H1 (cell line): ENCODE data around the gene WNK2. TPM values are rescaled to one million over a fixed set of nuclear protein-coding genes. Genes with fewer than 3 reads are reported as not detected.

Experiments used
- CTCF ChIA-PET: fragments of 300-600 bp; sonication (Branson Sonifier 250); formaldehyde crosslinking; loops from one replicate; lab custom pipeline; 2021; ENCODE audit not compliant: partially characterized antibody; lab: Charles Lee
- POLR2A ChIA-PET: fragments of 300-600 bp; sonication (Branson Sonifier 250); formaldehyde crosslinking; loops from one replicate; lab custom pipeline; 2021; ENCODE audit warnings: inconsistent platforms; ENCODE audit not compliant: partially characterized antibody; lab: Charles Lee
- DNase-seq, 2 experiments: peaks; one replicate each; pipeline versions ENCODE4 v3.0.0 to v3.0.0-alpha.2; 2010 to 2022; ENCODE audit warnings: low spot score in 2 of 2, low read depth in 1 of 2, mixed read lengths in 1 of 2
- FAIRE-seq: peaks from 2 replicates; lab custom pipeline; 2011; peaks lifted over from hg19 to GRCh38; lab: Jason Lieb, UNC
- H2AFZ ChIP-seq: 2 replicates; pipeline ENCODE4 v1.8.1; 2012; ENCODE audit warnings: low read length, inconsistent platforms
- H2AK5ac ChIP-seq: 2 replicates; pipeline ENCODE4 v1.6.1; 2013; ENCODE audit warnings: low read depth, low read length
- H2BK120ac ChIP-seq: replicated peaks from 2 replicates; pipeline ENCODE3; 2013; ENCODE audit warnings: low read depth, low read length, inconsistent platforms
- H2BK12ac ChIP-seq: 2 replicates; pipeline ENCODE4 v1.6.1; 2013; ENCODE audit warnings: low read depth, low read length
- H2BK15ac ChIP-seq: 2 replicates; pipeline ENCODE4 v1.6.1; 2013; ENCODE audit warnings: low read length
- H2BK20ac ChIP-seq: 2 replicates; pipeline ENCODE4 v1.6.1; 2013; ENCODE audit warnings: low read length
- H2BK5ac ChIP-seq: 2 replicates; pipeline ENCODE4 v1.6.1; 2013; ENCODE audit warnings: low read depth, low read length
- H3K14ac ChIP-seq: 2 replicates; pipeline ENCODE4 v1.6.1; 2013; ENCODE audit warnings: inconsistent platforms; ENCODE audit not compliant: insufficient read length
- H3K18ac ChIP-seq: 2 replicates; pipeline ENCODE4 v1.6.1; 2013; ENCODE audit warnings: low read length; ENCODE audit errors: extremely low read depth
- H3K23ac ChIP-seq: 2 replicates; pipeline ENCODE4 v1.6.1; 2013; ENCODE audit warnings: inconsistent platforms; ENCODE audit not compliant: insufficient read length
- H3K23me2 ChIP-seq: 2 replicates; pipeline ENCODE4 v1.6.1; 2013; ENCODE audit warnings: low read depth, low read length
- H3K27ac ChIP-seq: 2 replicates; pipeline ENCODE4 v1.6.1; 2011; ENCODE audit warnings: low read depth, low read length, inconsistent platforms
- H3K27me3 ChIP-seq, 4 experiments: replicated peaks in 1 of 4; 1 replicate in 1 of 4; 2 replicates in 3 of 4; pipeline versions ENCODE4 v1.6.1 to v1.8.1; 2011 to 2013; ENCODE audit warnings: low read length in 3 of 4, mild to moderate bottlenecking in 3 of 4, inconsistent platforms in 2 of 4, mixed read lengths in 2 of 4, moderate library complexity in 1 of 4; ENCODE audit not compliant: control insufficient read depth in 3 of 4, insufficient read depth in 3 of 4; ENCODE audit errors: extremely low read depth in 1 of 4
- H3K36me3 ChIP-seq, 4 experiments: 2 replicates each; pipeline versions ENCODE4 v1.6.1 to v1.8.1; 2011 to 2013; ENCODE audit warnings: mild to moderate bottlenecking in 4 of 4, low read length in 3 of 4, moderate library complexity in 2 of 4, control low read depth in 1 of 4, inconsistent platforms in 1 of 4; ENCODE audit not compliant: insufficient read depth in 4 of 4, control insufficient read depth in 2 of 4
- H3K4ac ChIP-seq: replicated peaks from 2 replicates; pipeline ENCODE3; 2013; ENCODE audit warnings: low read length, low read depth, mixed read lengths, inconsistent platforms; ENCODE audit not compliant: insufficient read length
- H3K4me1 ChIP-seq, 4 experiments: replicated peaks in 1 of 4; 1 replicate in 1 of 4; 2 replicates in 3 of 4; pipeline versions ENCODE4 v1.6.1 to v1.8.1; 2011 to 2013; ENCODE audit warnings: low read length in 3 of 4, inconsistent platforms in 2 of 4, mixed read lengths in 1 of 4; ENCODE audit not compliant: insufficient read depth in 4 of 4, control insufficient read depth in 3 of 4
- H3K4me2 ChIP-seq, 2 experiments: 2 replicates each; pipeline versions ENCODE4 v1.6.1 to v1.8.1; 2011 to 2013; ENCODE audit warnings: low read depth in 2 of 2, low read length in 2 of 2, control low read depth in 1 of 2, inconsistent platforms in 1 of 2, mild to moderate bottlenecking in 1 of 2; ENCODE audit not compliant: insufficient read depth in 1 of 2
- H3K4me3 ChIP-seq, 4 experiments: fragments of 200-600, 300-600 bp in 1 of 4; sonication (generic), shearing (Covaris generic), sonication (Bioruptor Twin) in 1 of 4; 2 replicates each; pipeline versions ENCODE4 v1.5.1 to v1.8.1; 2011 to 2016; ENCODE audit warnings: low read length in 4 of 4, low read depth in 3 of 4, control low read depth in 2 of 4, inconsistent platforms in 2 of 4, mild to moderate bottlenecking in 2 of 4, mixed read lengths in 1 of 4, moderate library complexity in 1 of 4; ENCODE audit not compliant: insufficient read depth in 2 of 4; ENCODE audit errors: extremely low read depth in 1 of 4
- H3K56ac ChIP-seq: replicated peaks from 2 replicates; pipeline ENCODE3; 2013; ENCODE audit warnings: low read depth, mild to moderate bottlenecking, mixed read lengths, low read length, inconsistent platforms; ENCODE audit not compliant: insufficient read length
- H3K79me1 ChIP-seq: 2 replicates; pipeline ENCODE4 v1.6.1; 2013; ENCODE audit warnings: low read depth, low read length, control low read depth
- H3K79me2 ChIP-seq, 2 experiments: 2 replicates each; pipeline versions ENCODE4 v1.6.1 to v1.8.1; 2012 to 2013; ENCODE audit warnings: low read length in 2 of 2, mild to moderate bottlenecking in 2 of 2, inconsistent platforms in 1 of 2; ENCODE audit not compliant: insufficient read depth in 2 of 2, control insufficient read depth in 1 of 2
- H3K9ac ChIP-seq, 4 experiments: replicated peaks in 1 of 4; 1 replicate in 1 of 4; 2 replicates in 3 of 4; pipeline versions ENCODE4 v1.6.1 to v1.8.1; 2011 to 2013; ENCODE audit warnings: low read depth in 3 of 4, low read length in 3 of 4, control low read depth in 2 of 4, mild to moderate bottlenecking in 2 of 4, moderate library complexity in 2 of 4, inconsistent platforms in 1 of 4; ENCODE audit errors: extremely low read depth in 1 of 4
- H3K9me3 ChIP-seq, 2 experiments: 2 replicates each; pipeline versions ENCODE4 v1.6.1 to v1.8.1; 2012 to 2013; ENCODE audit warnings: mild to moderate bottlenecking in 2 of 2, moderate library complexity in 2 of 2, control low read depth in 1 of 2, inconsistent platforms in 1 of 2, low read depth in 1 of 2, low read length in 1 of 2, mixed read lengths in 1 of 2; ENCODE audit not compliant: insufficient read depth in 2 of 2
- H4K20me1 ChIP-seq, 2 experiments: replicated peaks in 1 of 2; 2 replicates each; pipeline versions ENCODE3 to v1.8.1; 2011 to 2013; ENCODE audit warnings: inconsistent platforms in 2 of 2, low read length in 2 of 2, mild to moderate bottlenecking in 1 of 2; ENCODE audit not compliant: insufficient read depth in 2 of 2, control insufficient read depth in 1 of 2
- H4K5ac ChIP-seq: 2 replicates; pipeline ENCODE4 v1.6.1; 2013; ENCODE audit warnings: low read length, low read depth, mixed read lengths, inconsistent platforms; ENCODE audit not compliant: insufficient read length
- H4K8ac ChIP-seq: 2 replicates; pipeline ENCODE4 v1.8.0; 2013; ENCODE audit warnings: mild to moderate bottlenecking, moderate library complexity, low read length, inconsistent platforms; ENCODE audit not compliant: insufficient read depth; ENCODE audit errors: extremely low read depth
- H4K91ac ChIP-seq: replicated peaks from 2 replicates; pipeline ENCODE3; 2013; ENCODE audit warnings: low read length, mixed read lengths, inconsistent platforms; ENCODE audit not compliant: insufficient read length
- CBX5 ChIP-seq: fragments of 300-800, 300-1000 bp; sonication (generic); IDR thresholded peaks from 2 replicates; pipeline ENCODE4 v1.7.1; 2016; ENCODE audit warnings: antibody characterized with exemption, low read length, low read depth
- HDAC2 ChIP-seq, 2 experiments: fragments of 300-600 bp in 1 of 2; sonication (generic) in 1 of 2; IDR thresholded peaks; 2 replicates each; pipeline ENCODE4 v1.6.1; 2011 to 2012; ENCODE audit warnings: low read depth in 2 of 2, low read length in 2 of 2, mild to moderate bottlenecking in 2 of 2, moderate library complexity in 2 of 2, borderline replicate concordance in 1 of 2, inconsistent platforms in 1 of 2
- WGBS, 2 experiments: shearing (Covaris generic) in 1 of 2; methylation state at CpG; one replicate each; pipeline versions ENCODE4 v1.1.6 to v1.1.7; 2013 to 2015; ENCODE audit warnings: low lambda C conversion rate in 2 of 2, mixed read lengths in 2 of 2, inconsistent platforms in 1 of 2, low coverage in 1 of 2, missing lambda C conversion rate in 1 of 2; ENCODE audit not compliant: insufficient replicate concordance in 2 of 2, insufficient coverage in 1 of 2, insufficient read length in 1 of 2; ENCODE audit errors: extremely low coverage in 1 of 2, missing lambda C conversion rate in 1 of 2; 5-methylcytosine and 5-hydroxymethylcytosine counted together
- polyA plus RNA-seq, 7 experiments: library from polyadenylated mRNA; depleted of rRNA in 3 of 7; stranded (reverse) in 5 of 7; unstranded in 2 of 7; fragments of >200 nt in 5 of 7; fragments of 200-250 nt in 2 of 7; gene quantifications; 1 replicate in 5 of 7; 2 replicates in 1 of 7; 4 replicates in 1 of 7; pipeline versions ENCODE4 v1.2.1 to v1.2.3, GENCODE V29; 2011 to 2013; ENCODE audit warnings: missing spikeins in 2 of 7, mixed read lengths in 2 of 7
- total RNA-seq: library from RNA; stranded (reverse); fragmentation: NEBNext Ultra II Directional; extraction: Animal tissue kit (Norgen Biotek cat#: 25700); gene quantifications from 2 replicates; pipeline ENCODE4 v1.2.1, GENCODE V29; 2021

Gene WNK2
- total and polyA plus RNA-seq, 2 of the 8 experiments (the other 6 are each of a cell fraction or from before 2014, with no cell fraction given), result 12.0 to 87.2 TPM

DNA sequence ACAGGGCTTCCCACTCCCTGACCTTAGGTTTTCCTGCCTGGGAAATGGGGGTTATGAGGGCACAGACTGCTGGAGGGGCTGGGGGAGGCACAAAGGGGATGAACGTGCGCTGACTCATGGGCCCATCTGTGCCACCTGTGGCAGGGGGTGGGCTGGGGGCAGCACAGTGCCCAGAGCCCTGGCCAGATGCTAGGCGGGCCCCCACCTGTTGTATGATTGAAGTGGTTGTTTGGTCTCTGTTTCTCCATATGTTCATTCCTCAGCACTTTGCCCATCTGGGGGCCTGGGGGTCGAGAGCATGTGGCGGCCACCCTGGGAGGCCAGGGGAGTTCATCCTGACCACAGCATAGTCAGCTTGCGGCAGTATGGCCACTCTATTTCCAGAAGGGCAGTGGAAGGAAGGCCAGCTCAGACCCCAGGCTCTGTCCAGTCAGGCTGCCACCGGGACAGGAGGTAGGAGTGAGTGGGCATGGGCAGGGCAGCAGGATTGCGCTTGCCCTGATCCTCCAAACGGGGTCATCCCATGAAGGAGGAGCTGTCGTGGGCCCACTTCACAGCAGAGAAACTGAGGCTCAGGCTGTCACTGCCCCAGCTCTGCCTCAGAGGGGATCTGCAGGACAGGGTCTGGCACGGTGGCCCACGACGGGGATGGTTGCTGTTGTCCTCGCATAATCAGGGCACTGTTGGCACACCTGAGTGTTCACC is 49.0 kb upstream of the WNK2 start:
- Histone ChIP-seq H3K4me1 (peaks cover 0 to 32% (median 18%) of the 10 kb centered on the region in 4 experiments; a peak in 6 of 7 replicates), H4K5ac (no peak overlapping the region), H3K23me2 (peaks cover 16% of the 10 kb centered on the region; the same call in 1 of the 2 replicates), H3K4ac (no peak overlapping the region), H2AFZ (peak overlapping the region; percentile 86), H3K14ac (no peak overlapping the region), H3K27me3 (peaks cover 0 to 13% (median 10%) of the 10 kb centered on the region in 4 experiments; a peak in 5 of 7 replicates), H2BK12ac (peak overlapping the region; percentile 85; the same call in 1 of the 2 replicates), H2BK15ac (peak overlapping the region; percentile 90), H3K79me2 (peaks cover 0 to 9% of the 10 kb centered on the region in 2 experiments; a peak in 1 of 4 replicates), H4K91ac (no peak overlapping the region), H3K23ac (no peak overlapping the region), H3K4me2 (peak overlapping the region; percentile 88 to 92), H3K9me3 (no peaks in the 10 kb centered on the region), H4K8ac (no peak overlapping the region), H2BK5ac (no peak overlapping the region; the same call in 1 of the 2 replicates), H3K79me1 (peaks cover 9% of the 10 kb centered on the region; the same call in 1 of the 2 replicates), H3K56ac (no peak overlapping the region), H2BK20ac (peak overlapping the region; percentile 23), H3K27ac (no peak overlapping the region), H3K36me3 (no peaks in the 10 kb centered on the region), H2BK120ac (no peak overlapping the region), H3K9ac (no peak overlapping the region; a peak in 1 of 7 replicates), H2AK5ac (no peak overlapping the region), H3K4me3 (peak overlapping the region; percentile 71 to 86 (median 72)), H3K18ac (peak overlapping the region; percentile 71; the same call in 1 of the 2 replicates), H4K20me1 (peaks cover 0 to 4% of the 10 kb centered on the region in 2 experiments)
- FAIRE-seq (no peak), DNase-seq (no peak)
- ChIA-PET POLR2A (interaction anchor here (0.7 to 1.8 kb wide), 3 partner anchors 9 to 19 kb away, joined by 3 to 7 read pairs (median 3); no protein-coding TSS in a partner anchor), CTCF (interaction anchor here (0.6 to 3.4 kb wide), 6 partner anchors 8 to 165 kb away, joined by 3 to 11 read pairs (median 5); no protein-coding TSS in a partner anchor)
- WGBS, 2 experiments, result 76% methylated on average over 12 of the region's 14 CpGs; no CpG with 5 or more reads in 1 of the 2 experiments
- TF ChIP-seq HDAC2 (IDR thresholded peaks at IDR 0.05; ENCODE audit: borderline replicate concordance in 1 of 2, low read depth in 2 of 2, low read length in 2 of 2) (0 out of 4 replicates have a peak, but pooled peaks of 1 of the 2 experiments have one; percentile 8), CBX5 (no peak)
